Measurements from ENCODE around the gene KLHL29.

GRCh38 chr2:23657934-23658333, 273.0 kb downstream of the KLHL29 start:
- TF ChIP-seq EZH2 (IDR thresholded peaks at IDR 0.05; ENCODE audit: borderline replicate concordance) (no peak), CTCF (IDR thresholded peaks at IDR 0.05; ENCODE audit: poor library complexity) (no peak)

Data from hepatocyte (in vitro differentiated cells).